GM18907 (cell line): Measurements from ENCODE around the gene GMDS.

Source experiments
- ATAC-seq: cut with Tn5 transposase; IDR thresholded peaks from one replicate; pipeline ENCODE4 v1.9.1; 2021; ENCODE audit warnings: mild to moderate bottlenecking, moderate library complexity; ENCODE audit not compliant: unreplicated experiment

The GMDS gene

GRCh38 chr6:1639430-1639829 lies 606.0 kb downstream of the GMDS start:
- ATAC-seq = no peak

GRCh38 chr6:1636971-1637871 lies 608.2 kb downstream of the GMDS start:
- no peak for ATAC-seq

- ATAC-seq = no peak
These were observed 609.1 kb downstream of the GMDS start for GRCh38 chr6:1636272-1636825.

- ATAC-seq = no peak
These were observed 609.9 kb downstream of the GMDS start for GRCh38 chr6:1635305-1636010.

- no peak for ATAC-seq
These were observed 611.3 kb downstream of the GMDS start for GRCh38 chr6:1634081-1634480.

GRCh38 chr6:1633366-1634021 lies 611.9 kb downstream of the GMDS start:
- no peak for ATAC-seq

- ATAC-seq = no peak
These were observed 614.2 kb downstream of the GMDS start for GRCh38 chr6:1631251-1631650.

GRCh38 chr6:1630771-1631217 lies 614.6 kb downstream of the GMDS start:
- no peak for ATAC-seq

GRCh38 chr6:1630212-1630770 lies 615.1 kb downstream of the GMDS start:
- ATAC-seq = no peak

- no peak for ATAC-seq
These were observed 616.1 kb downstream of the GMDS start for GRCh38 chr6:1629316-1629715.

GRCh38 chr6:1627827-1628560 lies 617.4 kb downstream of the GMDS start:
- no peak for ATAC-seq

GRCh38 chr6:1626481-1626880 lies 618.9 kb downstream of the GMDS start:
- ATAC-seq = no peak

- no peak for ATAC-seq
These were observed 619.5 kb downstream of the GMDS start for GRCh38 chr6:1625794-1626435.

- no peak for ATAC-seq
These were observed 620.3 kb downstream of the GMDS start for GRCh38 chr6:1624851-1625781.

GRCh38 chr6:1624058-1624850 lies 621.2 kb downstream of the GMDS start:
- ATAC-seq = no peak

- ATAC-seq = no peak
These were observed 621.7 kb downstream of the GMDS start for GRCh38 chr6:1623769-1624057.

GRCh38 chr6:1622851-1623768 lies 622.3 kb downstream of the GMDS start:
- ATAC-seq = no peak
